ENCODE results near the gene COL6A2.
"Not testable (repeated sequence)": the region's sequence is repeated elsewhere in the genome, so short reads cannot be mapped to it uniquely, and the experiment has no call there.

COL6A2 gene

DNA sequence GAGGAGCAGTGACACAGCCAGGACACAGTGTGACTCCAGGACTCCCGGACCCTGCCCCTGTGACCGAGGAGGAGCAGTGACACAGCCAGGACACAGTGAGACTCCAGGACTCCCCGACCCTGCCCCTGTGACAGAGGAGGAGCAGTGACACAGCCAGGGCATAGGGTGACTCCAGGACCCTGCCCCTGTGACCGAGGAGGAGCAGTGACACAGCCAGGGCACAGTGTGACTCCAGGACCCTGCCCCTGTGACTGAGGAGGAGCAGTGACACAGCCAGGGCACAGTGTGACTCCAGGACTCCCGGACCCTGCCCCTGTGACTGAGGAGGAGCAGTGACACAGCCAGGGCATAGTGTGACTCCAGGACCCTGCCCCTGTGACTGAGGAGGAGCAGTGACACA, 12.7 kb upstream of the COL6A2 start:
- H3K36me3 ChIP-seq (ENCODE audit: control insufficient read depth, insufficient read depth, low read length); H3K27me3 ChIP-seq (ENCODE audit: control insufficient read depth, insufficient read depth, low read length, poor library complexity, severe bottlenecking); H3K4me1 ChIP-seq (ENCODE audit: control insufficient read depth, insufficient read depth, low read length); H3K27ac ChIP-seq (ENCODE audit: insufficient read depth, low read depth, low read length, poor library complexity, severe bottlenecking); H3K4me3 ChIP-seq (ENCODE audit: insufficient read depth, low read depth, low read length); H3K9me3 ChIP-seq (ENCODE audit: control insufficient read depth, low read length): not testable (repeated sequence)
- 73 to 79% methylated on average over 3 to 4 of the region's 5 CpGs for WGBS, 2 experiments

- no peaks in the 10 kb centered on the region for H3K9me3 ChIP-seq (ENCODE audit: control insufficient read depth, low read length)
- 94 to 100% methylated on average over 1 of the region's 1 CpG for WGBS, 2 experiments
- no peak overlapping the region for H3K27ac ChIP-seq (ENCODE audit: insufficient read depth, low read depth, low read length, poor library complexity, severe bottlenecking)
- H3K27me3 ChIP-seq (ENCODE audit: control insufficient read depth, insufficient read depth, low read length, poor library complexity, severe bottlenecking) = no peaks in the 10 kb centered on the region
- H3K4me3 ChIP-seq (ENCODE audit: insufficient read depth, low read depth, low read length) = no peak overlapping the region
- no peaks in the 10 kb centered on the region for H3K36me3 ChIP-seq (ENCODE audit: control insufficient read depth, insufficient read depth, low read length)
- H3K4me1 ChIP-seq (ENCODE audit: control insufficient read depth, insufficient read depth, low read length) = peaks cover 5% of the 10 kb centered on the region
These were observed 10.3 kb upstream of the COL6A2 start for GRCh38 chr21:46087641-46088040.

DNA sequence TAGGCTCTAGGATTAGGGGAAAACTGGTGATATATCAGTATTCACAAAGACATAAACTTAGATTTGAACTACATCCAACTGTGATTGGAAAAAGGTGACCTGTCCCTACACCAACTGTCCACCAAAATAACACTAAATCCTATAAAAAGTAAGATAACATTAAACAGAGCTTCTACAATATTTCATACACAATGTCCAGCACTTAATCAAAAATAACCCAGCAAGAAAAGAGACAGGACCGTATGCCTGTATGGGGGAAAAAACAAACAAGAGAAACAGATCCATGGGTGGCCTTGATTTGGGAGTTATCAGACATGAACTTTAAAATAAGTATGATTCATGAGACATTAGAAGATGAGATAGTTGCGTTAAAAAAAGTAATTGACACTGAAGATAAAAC, 9.7 kb upstream of the COL6A2 start:
- Histone ChIP-seq H3K4me3 (ENCODE audit: insufficient read depth, low read depth, low read length) (no peak overlapping the region), H3K36me3 (ENCODE audit: control insufficient read depth, insufficient read depth, low read length) (no peaks in the 10 kb centered on the region), H3K9me3 (ENCODE audit: control insufficient read depth, low read length) (no peaks in the 10 kb centered on the region), H3K27ac (ENCODE audit: insufficient read depth, low read depth, low read length, poor library complexity, severe bottlenecking) (no peak overlapping the region), H3K27me3 (ENCODE audit: control insufficient read depth, insufficient read depth, low read length, poor library complexity, severe bottlenecking) (no peaks in the 10 kb centered on the region), H3K4me1 (ENCODE audit: control insufficient read depth, insufficient read depth, low read length) (peaks cover 5% of the 10 kb centered on the region)
- WGBS, 2 experiments = 88% methylated on average over 2 of the region's 2 CpGs

DNA sequence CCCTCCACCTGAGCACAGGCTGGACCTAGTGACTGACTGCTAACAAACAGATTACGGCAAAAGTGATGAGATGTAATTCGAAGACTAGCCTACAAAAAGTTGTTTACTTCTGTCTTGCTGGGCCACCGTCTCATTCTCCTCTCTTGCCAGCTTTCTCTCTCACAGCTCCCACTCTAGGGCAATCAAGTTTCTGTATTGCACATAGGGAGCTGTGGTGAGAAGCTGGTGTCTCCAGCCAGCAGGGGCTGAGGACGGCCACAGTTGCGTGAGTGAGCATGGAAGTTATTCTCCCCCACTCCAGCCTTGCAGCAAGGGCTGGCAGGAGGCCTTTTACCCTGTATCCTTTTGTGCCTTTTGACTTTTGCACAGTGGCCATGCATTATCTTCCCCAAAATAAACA, 8.6 kb upstream of the COL6A2 start:
- H3K27ac ChIP-seq (ENCODE audit: insufficient read depth, low read depth, low read length, poor library complexity, severe bottlenecking) = no peak overlapping the region
- no peaks in the 10 kb centered on the region for H3K9me3 ChIP-seq (ENCODE audit: control insufficient read depth, low read length)
- H3K36me3 ChIP-seq (ENCODE audit: control insufficient read depth, insufficient read depth, low read length) = no peaks in the 10 kb centered on the region
- H3K4me3 ChIP-seq (ENCODE audit: insufficient read depth, low read depth, low read length) = no peak overlapping the region
- 87 to 90% methylated on average over 5 of the region's 5 CpGs for WGBS, 2 experiments
- H3K27me3 ChIP-seq (ENCODE audit: control insufficient read depth, insufficient read depth, low read length, poor library complexity, severe bottlenecking) = no peaks in the 10 kb centered on the region
- no peaks in the 10 kb centered on the region for H3K4me1 ChIP-seq (ENCODE audit: control insufficient read depth, insufficient read depth, low read length)

DNA sequence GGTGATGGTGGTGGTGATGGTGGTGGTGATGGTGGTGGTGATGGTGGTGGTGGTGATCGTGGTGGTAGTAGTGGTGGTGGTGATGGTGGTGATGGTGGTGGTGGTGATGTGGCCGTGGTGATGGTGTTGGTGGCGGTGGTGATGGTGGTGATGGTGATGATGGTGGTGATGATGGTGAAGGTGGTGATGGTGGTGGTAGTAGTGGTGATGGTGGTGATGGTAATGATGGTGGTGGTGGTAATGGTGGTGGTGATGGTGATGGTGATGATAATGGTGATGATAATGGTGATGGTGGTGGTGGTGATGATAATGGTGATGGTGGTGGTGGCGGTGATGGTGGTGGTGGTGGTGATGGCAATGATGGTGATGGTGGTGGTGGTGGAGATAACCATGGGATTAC, 6.8 kb upstream of the COL6A2 start:
- no peaks in the 10 kb centered on the region for H3K9me3 ChIP-seq (ENCODE audit: control insufficient read depth, low read length)
- H3K4me1 ChIP-seq (ENCODE audit: control insufficient read depth, insufficient read depth, low read length) = no peaks in the 10 kb centered on the region
- no peaks in the 10 kb centered on the region for H3K36me3 ChIP-seq (ENCODE audit: control insufficient read depth, insufficient read depth, low read length)
- H3K27me3 ChIP-seq (ENCODE audit: control insufficient read depth, insufficient read depth, low read length, poor library complexity, severe bottlenecking) = no peaks in the 10 kb centered on the region
- no peak overlapping the region for H3K27ac ChIP-seq (ENCODE audit: insufficient read depth, low read depth, low read length, poor library complexity, severe bottlenecking)
- 84 to 86% methylated on average over 4 of the region's 4 CpGs for WGBS, 2 experiments
- no peak overlapping the region for H3K4me3 ChIP-seq (ENCODE audit: insufficient read depth, low read depth, low read length)

DNA sequence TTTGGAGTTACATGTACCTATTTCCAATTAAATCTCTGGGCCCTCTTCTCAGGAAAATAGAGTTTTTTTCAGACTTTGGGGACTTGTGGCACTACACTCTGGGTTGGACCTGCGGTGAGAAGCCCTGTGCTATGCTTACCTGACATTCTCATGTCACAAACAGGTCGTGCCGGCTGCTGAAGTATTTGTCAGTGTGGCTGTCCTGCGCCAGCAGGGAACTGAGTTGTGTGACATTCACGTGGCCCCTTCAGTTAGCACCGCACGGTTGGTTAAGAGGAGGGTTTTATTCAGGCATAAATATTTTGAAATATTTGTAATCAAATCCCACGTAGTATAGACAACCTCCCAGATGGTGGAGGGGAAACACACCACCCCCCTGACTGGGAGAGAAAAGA, 6.3 kb upstream of the COL6A2 start:
- Histone ChIP-seq H3K27ac (ENCODE audit: insufficient read depth, low read depth, low read length, poor library complexity, severe bottlenecking) (no peak overlapping the region), H3K36me3 (ENCODE audit: control insufficient read depth, insufficient read depth, low read length) (no peaks in the 10 kb centered on the region), H3K9me3 (ENCODE audit: control insufficient read depth, low read length) (no peaks in the 10 kb centered on the region), H3K27me3 (ENCODE audit: control insufficient read depth, insufficient read depth, low read length, poor library complexity, severe bottlenecking) (no peaks in the 10 kb centered on the region), H3K4me1 (ENCODE audit: control insufficient read depth, insufficient read depth, low read length) (no peaks in the 10 kb centered on the region), H3K4me3 (ENCODE audit: insufficient read depth, low read depth, low read length) (no peak overlapping the region)
- WGBS, 2 experiments = 92 to 96% methylated on average over 6 to 8 of the region's 8 CpGs

- WGBS, 2 experiments = 95% methylated on average over 23 of the region's 23 CpGs
- H3K27me3 ChIP-seq (ENCODE audit: control insufficient read depth, insufficient read depth, low read length, poor library complexity, severe bottlenecking) = peaks cover 3% of the 10 kb centered on the region
- H3K4me1 ChIP-seq (ENCODE audit: control insufficient read depth, insufficient read depth, low read length) = no peaks in the 10 kb centered on the region
- H3K36me3 ChIP-seq (ENCODE audit: control insufficient read depth, insufficient read depth, low read length) = no peaks in the 10 kb centered on the region
- H3K27ac ChIP-seq (ENCODE audit: insufficient read depth, low read depth, low read length, poor library complexity, severe bottlenecking) = no peak overlapping the region
- no peak overlapping the region for H3K4me3 ChIP-seq (ENCODE audit: insufficient read depth, low read depth, low read length)
- no peaks in the 10 kb centered on the region for H3K9me3 ChIP-seq (ENCODE audit: control insufficient read depth, low read length)
These were observed 5.7 kb upstream of the COL6A2 start for GRCh38 chr21:46092026-46092764.

DNA sequence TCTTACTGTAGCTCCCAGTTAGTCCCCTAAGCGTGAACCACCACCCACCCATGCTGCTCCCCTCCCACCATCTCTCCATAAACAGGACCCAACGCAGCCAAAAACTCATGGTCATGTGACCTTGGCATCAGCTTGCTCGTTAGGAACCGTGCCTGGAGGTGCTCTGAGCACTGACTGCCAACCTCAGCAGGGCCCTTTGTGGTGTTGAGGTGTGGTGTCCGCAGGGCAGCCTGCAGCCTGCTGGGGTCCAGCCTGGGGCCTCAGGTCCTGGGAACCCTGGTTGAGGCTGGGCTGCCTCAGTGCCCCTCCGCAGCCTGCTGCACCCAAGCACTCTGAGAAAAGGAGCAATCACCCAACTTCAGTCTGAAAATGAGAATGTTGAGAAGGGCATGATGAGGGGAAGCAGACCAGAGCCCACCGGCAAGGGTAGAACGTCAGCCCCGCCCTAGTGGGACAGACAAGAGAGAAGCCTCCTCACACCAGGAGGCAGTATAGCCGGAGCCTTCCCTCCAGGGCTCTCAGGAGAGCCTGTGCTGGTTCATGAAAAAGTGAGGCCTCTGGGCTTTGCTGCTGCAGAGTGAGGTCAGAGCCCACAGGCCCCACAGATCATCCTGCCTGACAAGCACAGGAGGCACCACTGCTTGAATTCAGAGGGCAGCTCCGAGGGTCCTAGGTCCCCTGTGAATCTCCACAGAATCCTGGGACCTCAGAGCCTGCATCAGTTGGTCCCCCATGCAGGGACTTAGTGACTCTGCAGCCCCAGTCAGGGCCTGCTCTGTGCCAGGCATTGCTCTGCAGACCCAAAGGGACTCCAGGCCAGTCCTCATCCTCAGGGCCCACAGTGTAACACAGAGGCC, 4.9 kb upstream of the COL6A2 start:
- no peaks in the 10 kb centered on the region for H3K36me3 ChIP-seq (ENCODE audit: control insufficient read depth, insufficient read depth, low read length)
- no peak overlapping the region for H3K4me3 ChIP-seq (ENCODE audit: insufficient read depth, low read depth, low read length)
- peaks cover 10% of the 10 kb centered on the region for H3K27me3 ChIP-seq (ENCODE audit: control insufficient read depth, insufficient read depth, low read length, poor library complexity, severe bottlenecking)
- no peak overlapping the region for H3K27ac ChIP-seq (ENCODE audit: insufficient read depth, low read depth, low read length, poor library complexity, severe bottlenecking)
- no peaks in the 10 kb centered on the region for H3K4me1 ChIP-seq (ENCODE audit: control insufficient read depth, insufficient read depth, low read length)
- 90 to 91% methylated on average over 11 of the region's 11 CpGs for WGBS, 2 experiments
- H3K9me3 ChIP-seq (ENCODE audit: control insufficient read depth, low read length) = no peaks in the 10 kb centered on the region

- Histone ChIP-seq H3K27me3 (ENCODE audit: control insufficient read depth, insufficient read depth, low read length, poor library complexity, severe bottlenecking) (peaks cover 18% of the 10 kb centered on the region), H3K9me3 (ENCODE audit: control insufficient read depth, low read length) (no peaks in the 10 kb centered on the region), H3K4me3 (ENCODE audit: insufficient read depth, low read depth, low read length) (no peak overlapping the region), H3K27ac (ENCODE audit: insufficient read depth, low read depth, low read length, poor library complexity, severe bottlenecking) (no peak overlapping the region), H3K36me3 (ENCODE audit: control insufficient read depth, insufficient read depth, low read length) (no peaks in the 10 kb centered on the region), H3K4me1 (ENCODE audit: control insufficient read depth, insufficient read depth, low read length) (no peaks in the 10 kb centered on the region)
- WGBS, 2 experiments = 89% methylated on average over 11 of the region's 11 CpGs
These were observed 4.1 kb upstream of the COL6A2 start for GRCh38 chr21:46093668-46094400.

Data from ectodermal cell (in vitro differentiated cells).